NOMO-1 (cell line): ENCODE data around the gene KRTAP5-5.
"Not testable (repeated sequence)": the region's sequence is repeated elsewhere in the genome, so short reads cannot be mapped to it uniquely, and the experiment has no call there.

Experiments
- DNase-seq, 2 experiments: peaks; one replicate each; lab custom pipeline; 2025; ENCODE audit not compliant: unreplicated experiment in 2 of 2; lab: John Stamatoyannopoulos, UW

KRTAP5-5 gene

DNA sequence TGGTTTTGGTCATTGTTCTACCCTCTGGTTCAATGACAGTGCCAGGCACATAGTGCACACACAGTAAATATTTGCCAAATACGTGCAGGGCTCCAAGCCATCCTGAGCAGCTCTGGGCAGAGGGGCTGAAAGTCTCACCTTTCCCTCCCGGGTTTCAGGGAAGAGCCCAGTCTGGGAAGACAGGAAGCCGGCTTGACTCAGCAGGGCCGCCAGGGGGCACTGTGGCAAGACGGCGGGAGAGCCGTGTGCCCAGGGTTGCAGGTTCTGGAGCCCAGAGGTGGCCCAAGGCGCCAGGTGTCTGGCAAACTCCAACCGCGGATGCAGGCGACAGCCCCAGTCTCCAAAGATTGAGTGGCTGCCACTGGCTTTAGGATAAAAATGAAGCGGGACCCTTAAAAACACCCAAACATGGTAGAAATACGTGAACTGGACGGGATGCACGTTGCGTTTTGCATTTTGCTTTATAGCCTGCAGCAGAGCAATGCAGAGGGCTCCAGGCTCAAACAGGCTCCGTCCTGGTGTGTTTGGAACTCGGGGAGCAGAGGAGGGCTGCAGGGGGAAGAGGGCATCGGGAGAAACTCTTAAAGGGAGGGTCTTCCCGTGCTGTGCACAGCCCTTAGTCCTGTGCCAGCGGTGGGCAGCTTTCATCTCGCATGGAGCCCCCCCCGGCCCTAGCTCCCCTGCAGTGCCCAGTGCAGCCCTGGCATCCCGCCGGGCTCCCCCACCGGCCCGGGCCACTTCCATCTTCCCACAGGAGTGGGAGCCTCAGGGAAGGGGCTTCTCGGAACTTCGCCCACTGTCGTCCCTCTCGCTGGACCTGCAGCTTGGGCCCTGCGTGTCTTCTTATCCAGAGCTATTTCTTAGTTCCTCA, 10.7 kb downstream of the KRTAP5-5 start:
- DNase-seq: no peak

DNA sequence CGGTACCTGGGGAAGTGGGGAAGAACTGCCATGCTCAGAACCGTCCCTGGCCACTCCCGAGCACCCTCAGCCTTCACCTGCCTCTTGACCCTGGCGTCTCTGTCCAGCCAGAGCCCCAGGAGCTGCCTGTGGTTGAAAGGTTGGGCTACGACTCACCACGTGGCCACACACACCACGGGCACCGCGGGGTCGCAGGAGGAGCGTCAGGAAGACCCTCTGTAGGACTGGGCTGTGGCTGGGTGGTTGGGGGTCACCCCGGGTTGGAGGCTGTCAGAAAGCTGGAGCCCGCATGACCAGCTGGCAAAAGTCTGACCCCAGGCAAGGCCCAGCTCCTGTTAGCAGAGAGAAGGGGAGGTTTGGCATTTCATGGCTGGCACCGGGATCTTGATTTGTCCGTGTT, 11.5 kb downstream of the KRTAP5-5 start:
- DNase-seq: no peak

DNA sequence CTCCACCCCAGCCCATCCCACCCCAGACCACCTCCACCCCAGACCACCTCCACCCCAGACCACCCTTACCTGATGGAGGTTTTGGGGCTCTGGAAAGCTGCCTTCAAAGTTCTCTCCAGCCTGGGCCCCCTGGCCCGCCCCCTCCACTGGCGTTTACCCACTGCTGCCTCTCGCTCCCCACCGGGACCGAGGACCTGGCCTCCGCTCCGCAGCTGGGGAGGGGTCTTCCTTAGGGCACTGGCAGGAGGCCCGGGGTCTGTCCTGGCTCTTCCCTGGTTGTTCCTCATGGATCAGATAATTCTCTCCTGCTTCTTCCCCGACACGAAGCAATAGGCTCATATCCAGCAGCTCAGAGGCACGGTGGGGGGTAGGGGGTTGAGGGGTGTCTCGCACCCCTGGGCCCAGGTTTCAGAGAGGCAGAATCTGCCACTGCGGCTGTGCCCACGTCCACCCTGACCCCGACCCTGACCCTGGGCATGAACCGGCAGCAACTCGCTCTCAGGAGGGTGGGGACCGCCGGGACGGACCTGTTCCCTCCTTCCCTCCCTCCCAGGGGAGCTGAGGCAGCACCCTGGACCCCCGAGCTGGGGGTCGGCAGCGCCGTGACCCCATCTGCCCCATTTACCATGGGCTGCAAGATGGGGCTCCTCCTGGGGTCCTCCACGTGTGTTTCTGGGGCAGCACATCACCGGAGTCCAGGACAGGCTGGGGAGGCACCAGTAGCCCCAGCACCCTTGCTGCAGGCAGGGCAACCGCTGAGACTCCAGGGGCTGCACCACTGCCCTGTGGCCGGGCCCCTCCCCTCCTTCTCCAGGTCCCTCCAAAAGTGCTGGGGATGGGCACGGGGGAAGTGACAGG, 12.9 kb downstream of the KRTAP5-5 start:
- no peak for DNase-seq

DNA sequence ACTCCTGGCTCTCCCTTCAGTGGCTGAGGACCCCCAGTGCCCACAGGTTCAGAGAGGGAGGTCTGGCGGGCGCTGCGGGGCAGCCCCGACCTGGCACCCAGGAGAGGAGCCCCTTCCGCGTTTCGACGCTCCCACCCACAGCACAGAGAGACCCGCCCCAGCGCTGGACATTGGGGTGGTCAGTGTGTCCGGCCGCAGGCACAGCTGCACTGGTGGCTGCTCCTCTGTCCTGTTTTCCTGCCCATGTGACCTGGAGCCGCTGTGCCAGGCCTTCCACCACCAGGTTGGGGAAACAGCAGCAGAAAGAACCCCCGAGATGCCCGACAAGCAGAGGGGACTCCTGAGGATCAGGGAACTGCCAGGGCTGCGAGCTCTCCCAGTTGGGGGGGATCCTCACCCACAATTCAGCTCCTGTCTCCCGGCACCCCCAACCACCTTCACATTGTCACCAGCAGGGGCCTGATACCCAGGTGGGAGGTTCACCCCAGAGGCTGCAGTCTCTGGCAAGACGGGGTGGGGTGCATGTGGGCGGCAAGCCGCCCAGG, 13.6 kb downstream of the KRTAP5-5 start:
- no peak for DNase-seq

DNA sequence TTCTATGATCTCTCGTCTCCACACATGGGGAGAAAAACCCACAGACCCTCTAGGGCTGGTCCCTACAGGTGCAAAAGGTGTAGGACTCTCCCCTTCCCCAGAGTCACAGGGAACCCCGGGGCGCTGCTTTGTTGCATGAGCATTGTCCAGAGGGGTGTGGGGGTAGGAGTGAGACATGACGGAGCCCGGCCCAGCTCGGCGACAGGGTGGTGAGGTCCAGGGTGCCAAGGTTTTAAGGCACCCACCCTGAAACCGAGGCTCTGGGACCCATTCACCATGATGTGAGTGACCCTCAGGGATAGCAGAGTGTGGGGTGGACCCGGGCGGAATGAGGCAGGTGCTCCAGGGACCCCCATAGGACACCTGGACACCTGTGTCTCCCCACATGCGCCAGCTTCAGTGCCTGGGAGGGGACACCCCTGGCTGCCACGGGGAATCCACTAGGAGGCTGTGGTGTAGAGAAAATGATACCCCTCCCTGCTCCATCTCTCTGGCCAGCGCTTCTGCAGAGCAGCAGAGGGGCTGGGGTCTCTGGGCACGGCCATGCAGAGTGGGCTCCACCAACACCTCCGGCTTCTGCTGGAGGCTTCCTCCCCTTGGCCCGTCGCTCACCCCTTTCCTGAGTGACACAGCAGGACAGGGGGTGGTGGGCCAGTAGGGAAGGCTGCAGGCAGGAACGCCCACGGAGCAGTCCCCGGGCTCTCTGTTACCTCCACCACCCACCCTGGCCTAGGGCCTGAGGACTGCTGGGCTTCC, 15.2 kb downstream of the KRTAP5-5 start:
- no peak for DNase-seq

DNA sequence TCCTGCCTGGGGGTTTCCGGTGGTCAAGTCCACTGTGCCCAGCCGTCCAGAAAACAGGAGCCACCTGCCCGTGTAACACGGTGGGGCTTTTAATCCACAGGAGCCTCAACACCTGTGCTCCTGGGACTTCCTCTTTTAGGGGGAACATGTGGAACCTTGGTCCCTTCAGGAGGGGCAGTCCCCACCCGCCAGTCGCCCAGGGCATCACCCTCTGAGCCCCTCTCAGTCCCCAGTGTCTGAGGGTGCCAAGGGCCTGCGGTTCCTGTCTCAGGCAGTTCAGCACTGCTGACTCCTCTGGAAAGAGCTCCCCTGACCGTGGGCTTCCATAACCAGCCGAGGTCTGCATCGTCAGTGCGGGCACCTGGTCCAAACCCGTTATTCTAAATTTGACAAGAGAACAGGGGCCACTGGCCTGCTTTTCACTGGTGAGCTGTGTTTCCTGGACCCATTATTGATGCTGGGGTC, 15.8 kb downstream of the KRTAP5-5 start:
- no peak for DNase-seq

DNA sequence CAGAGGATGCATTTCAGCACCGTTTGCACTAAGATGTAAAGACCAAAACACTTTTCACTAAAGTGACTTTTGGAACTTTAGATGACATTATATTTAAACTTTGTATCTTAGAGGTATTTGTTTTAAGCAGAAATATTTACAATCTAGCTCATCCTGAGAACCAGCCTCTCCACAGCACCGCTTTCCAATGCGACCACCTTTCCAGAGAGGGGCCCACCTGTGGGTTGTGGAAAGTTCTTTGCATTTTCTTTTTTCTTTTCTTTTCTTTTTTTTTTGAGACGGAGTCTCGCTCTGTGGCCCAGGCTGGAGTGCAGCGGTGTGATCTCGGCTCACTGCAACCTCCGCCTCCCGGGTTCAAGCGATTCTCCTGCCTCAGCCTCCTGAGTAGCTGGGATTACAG, 17.0 kb downstream of the KRTAP5-5 start:
- not testable (repeated sequence) for DNase-seq

DNA sequence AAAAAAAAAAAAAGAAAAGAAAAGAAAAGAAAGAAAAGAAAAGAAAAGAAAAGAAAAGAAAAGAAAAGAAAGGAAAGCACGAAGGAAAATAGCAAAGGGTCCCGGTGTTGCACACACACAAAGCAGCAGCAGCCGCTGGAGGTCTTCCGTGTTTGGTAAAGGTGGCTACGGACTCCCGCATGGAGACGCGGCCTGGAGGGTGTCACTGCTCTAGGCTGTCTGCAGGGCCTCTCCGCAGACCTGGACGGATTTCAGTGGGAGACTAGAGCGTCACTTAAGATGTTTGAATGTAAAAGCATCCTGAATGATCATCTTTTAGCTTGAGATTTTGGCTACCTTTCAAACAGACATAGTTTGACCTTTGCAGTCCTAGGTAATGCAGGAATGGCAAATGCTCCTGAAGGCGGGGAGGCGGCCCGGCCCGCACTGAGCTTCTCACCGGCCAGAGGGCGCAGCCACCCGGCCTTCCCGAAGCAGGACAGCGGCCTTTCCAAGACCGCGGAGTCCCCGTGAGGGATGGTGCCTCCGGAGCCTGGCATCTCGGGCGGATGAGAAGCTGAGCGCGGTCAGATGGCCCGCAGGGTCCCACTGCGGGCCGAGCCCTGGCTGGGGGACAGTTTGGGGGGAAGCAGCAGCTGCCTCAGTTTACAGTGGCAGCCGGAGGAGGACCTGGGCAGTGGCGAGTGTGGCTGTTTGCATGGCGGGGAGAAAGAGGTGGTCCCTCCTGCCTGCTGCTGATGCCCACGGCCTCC, 18.5 kb downstream of the KRTAP5-5 start:
- DNase-seq: no peak

DNA sequence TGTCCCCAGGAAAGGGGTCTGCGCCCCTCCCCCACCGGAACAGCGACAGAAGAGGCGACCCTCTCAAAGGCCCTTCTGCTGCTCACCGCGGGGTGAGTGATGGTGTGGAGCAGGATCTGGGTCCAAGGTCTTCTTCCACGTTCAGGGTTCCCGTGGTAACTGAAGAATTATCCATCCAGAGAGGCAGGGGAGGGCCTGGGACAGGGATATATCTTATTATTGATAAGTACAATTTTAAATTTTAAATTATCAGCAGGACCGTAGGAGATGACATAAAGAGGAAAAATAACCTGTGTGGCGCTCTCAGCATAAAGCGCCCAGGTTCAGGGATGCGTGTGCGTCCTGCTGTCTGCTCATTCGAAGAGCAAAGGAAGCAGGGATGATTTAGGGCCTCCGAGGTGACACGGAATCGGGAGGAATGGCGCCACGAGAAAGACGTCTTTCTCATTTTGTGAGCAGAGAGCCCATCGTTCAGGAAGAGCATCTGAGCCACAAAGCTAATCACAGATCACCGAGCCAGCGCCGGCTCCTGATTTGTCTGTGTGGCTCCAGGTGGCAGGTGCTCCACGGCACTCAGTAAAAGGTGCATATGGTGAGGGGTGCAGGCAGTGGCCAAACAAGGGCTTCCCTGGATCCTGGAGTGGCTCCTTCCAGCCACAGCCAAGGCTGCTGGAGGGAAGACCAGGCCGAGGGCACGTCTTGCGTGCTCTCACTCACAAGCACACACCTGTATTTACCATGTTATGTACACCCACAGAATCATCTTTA, 19.3 kb downstream of the KRTAP5-5 start:
- no peak for DNase-seq

DNA sequence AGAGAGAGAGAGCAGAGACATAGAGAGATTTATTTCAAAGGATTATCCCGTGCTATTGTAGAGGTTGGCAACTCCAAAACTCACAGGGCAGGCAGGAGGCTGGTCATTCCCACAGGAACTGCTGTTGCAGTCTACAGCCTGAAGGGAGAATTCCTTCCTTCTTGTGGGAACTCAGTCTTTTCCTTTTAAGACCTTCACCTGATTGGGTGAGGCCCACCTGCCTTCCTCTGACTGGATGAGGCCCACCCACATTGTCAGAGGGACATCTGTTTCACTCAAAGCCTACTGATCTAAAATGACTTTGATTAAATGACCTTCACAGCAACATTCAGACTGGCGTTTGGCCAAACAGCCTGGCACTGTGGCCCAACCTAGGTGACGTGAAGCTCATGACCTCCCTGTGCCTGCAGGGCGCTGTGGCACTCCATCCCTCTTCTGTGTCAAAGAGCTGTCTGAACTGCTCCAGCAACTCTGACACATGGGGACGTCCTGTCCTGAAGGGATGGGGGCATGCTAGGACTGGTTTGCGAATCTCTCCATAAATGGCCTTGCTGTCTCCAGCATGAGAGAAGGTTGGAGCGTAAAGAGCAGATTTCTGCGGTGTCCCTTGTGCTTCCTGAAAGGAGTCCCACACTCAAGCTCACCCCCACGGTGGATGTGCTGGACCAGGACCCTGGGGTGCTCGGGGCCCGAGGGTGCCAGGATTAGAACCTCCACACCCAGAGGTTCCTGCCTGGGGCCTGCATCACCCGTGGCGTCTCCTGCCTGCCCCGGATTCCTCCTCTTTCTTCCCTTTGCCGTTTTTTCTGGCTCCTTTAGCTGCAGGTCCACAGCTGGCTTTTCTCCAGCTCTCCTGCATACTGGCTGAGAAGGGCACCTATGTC, 20.7 kb downstream of the KRTAP5-5 start:
- no peak for DNase-seq

DNA sequence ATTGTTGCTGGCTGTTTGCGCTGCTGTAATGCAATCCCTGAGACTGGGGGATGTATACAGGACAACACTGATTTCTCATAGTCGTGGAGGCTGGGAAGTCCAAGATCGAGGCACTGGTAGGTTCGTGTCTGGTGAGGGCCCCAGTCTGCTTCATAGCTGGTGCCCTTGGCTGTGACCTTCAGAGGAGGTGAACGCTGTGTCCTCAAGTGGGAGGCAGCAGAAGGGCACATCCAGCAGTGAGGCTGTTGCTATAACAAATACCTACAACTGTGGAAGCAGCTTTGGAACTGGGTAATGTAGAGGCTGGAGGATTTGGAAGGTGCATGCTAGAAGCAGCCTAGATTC, 21.3 kb downstream of the KRTAP5-5 start:
- DNase-seq: no peak

DNA sequence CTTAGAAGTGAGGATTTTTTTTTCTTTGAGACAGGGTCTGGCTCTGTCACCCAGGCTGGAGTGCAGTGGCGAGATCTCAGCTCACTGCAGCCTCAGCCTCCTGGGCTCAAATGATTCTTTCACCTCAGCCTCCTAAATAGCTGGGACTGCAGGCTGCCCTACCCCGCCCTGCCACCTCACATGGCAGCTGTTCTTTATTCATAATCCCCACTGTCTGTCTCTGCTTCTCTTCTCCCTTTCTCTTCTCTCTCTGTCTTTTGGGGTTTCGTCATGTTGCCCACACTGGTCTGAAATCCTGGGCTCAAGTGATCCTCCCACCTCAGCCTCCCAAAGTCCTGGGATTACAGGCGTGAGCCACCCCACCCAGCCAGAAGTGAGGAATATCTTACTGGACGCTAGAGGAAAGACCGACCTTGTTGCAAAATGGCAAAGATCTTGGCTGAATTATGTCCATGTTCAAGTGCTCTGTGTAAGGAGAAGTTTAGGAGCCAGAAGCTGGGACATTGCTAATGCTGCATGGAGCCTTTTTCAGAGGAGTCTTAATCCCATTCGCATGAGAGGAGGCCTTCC, 21.9 kb downstream of the KRTAP5-5 start:
- DNase-seq: no peak

DNA sequence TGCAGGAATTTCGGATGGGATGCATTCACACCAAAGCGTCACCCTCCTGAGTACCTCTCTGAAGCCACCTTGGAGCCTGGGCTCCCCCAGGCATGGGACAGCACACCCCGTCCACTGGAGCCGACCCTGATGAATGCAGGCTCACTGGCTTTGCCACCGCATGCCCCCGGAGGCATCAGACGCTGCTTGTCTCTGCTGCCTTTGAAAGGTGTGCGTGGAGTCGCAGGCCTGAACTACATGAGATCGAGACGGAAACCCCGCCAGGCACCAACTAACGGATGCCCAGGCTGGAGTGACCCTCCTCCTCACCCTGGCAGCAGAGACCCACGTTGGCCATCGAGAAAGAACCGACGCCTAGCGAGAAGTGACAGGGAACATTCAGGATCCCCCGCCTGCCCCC, 22.5 kb downstream of the KRTAP5-5 start:
- no peak for DNase-seq

DNA sequence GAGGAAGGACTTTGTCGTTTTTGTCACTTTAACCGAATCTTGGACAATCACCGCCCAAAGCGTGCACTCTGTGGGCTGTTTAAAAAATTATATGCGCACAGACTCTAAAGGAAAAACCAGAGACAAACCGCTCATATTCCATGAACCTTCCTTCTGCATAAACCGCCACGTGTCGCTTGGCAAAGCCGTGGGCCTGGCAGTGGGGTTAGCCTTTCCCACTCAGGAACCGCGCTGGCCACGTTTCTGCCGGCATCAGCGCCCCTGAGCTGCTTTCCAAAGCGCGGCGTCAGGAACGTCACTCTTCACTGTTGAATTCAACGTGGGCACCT, 22.8 kb downstream of the KRTAP5-5 start:
- no peak for DNase-seq

DNA sequence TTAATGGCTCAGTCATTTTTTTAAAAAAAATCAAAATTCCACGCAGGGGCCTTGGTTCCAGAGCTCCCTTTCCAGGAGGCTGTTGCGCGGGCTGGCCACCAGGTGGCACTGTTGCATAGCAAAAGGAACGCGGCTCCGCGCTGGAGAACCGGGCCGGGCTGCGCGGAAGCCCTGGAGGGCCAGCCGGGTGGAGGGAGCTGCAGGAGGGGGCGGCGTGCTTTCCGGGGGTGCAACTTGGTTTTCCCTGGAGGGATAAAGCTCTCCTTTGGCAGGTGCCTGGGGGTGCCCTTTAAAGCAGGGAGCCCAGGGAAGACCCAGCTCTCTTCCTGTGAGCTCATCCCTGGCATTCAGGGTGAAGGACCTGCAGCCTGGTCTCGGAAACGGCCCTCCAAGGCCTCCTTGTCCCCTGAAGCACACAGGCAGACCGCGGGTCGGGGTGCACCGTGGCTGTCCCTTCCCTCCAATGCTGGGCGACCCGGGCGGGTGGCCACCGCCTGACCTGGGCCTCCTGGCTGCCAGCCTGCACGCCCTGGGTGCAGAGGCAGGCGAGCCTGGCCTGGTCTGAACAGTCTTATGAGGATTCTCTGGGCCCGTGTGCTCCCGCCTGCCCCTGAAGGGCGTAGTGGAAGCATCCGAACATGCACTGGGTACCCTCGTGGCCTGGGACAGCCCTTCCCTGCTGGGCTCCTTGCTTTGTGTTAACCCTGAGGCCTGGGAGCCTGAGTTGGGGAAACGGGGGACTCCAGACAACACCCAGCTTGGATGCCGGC, 23.4 kb downstream of the KRTAP5-5 start:
- DNase-seq: peak; percentile 10 to 46

DNA sequence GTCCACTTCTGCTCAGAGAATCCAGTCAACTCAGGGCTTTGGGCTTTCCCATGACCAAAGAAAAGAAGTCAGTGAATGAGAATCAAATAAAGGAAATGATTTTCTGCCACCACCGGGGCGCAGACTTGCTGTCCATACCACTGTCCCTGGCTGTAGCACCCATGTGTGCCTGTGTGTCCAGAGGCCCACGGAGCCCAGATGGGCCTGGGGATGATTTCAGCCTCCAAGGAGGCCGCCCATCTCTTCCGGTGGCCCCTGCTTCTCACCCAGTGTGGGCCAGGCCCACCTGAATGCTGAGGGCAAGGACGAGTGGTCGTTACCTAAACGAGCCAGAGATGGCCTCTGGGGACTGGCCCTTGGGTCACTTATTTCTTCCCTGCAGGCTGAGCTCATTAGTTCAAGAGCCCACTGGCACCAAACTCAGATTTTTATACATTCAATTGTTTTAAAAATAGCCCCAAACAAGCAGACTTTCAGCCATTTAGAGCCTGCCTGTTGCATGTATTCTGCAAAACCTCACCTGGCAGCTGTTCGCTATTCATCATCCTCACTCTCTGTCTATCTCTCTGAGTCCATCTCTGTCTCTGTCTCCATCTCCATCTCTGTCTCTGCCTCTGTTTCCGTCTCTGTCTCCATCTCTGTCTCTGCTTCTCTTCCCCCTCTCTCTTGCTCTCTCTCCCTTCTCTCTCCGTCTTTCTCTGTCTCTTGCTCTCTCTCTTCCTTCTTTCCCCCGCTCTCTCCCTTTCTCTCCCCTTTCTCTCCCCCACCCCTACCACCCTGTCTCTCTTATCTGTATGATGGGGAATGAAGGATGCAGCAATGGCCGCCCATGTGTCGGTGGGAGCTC, 24.2 kb downstream of the KRTAP5-5 start:
- no peak for DNase-seq
